Stimulated activated CD8-positive, alpha-beta memory T cell treated with anti-CD3 and anti-CD28 coated beads, Interleukin-15, amount 100 ng/mL, for 48 hours (primary cell): ENCODE measurements around the gene STUB1.
A peak's percentile ranks its signal among the peaks of the same experiment; 100 is the strongest.

Experiments
- DNase-seq, 2 donors: peaks; one replicate each; pipeline ENCODE4 v3.0.0-alpha.2; 2020; ENCODE audit warnings: low read depth in 2 of 2

STUB1 gene

GRCh38 chr16:679814-680624, at the start of gene STUB1:
STUB1 (plus strand) TSS chr16:680410; CDS start chr16:680526, 116 bp downstream.
- peak; percentile 79 to 86 for DNase-seq

- no peak for DNase-seq
Observed at GRCh38 chr16:630815-631405, 49.3 kb upstream of the STUB1 start, which contains the start of gene WFIKKN1. WFIKKN1 (plus strand) TSS chr16:630985; CDS start chr16:631254, 269 bp downstream.

GRCh38 chr16:631808-632358, 48.3 kb upstream of the STUB1 start:
- DNase-seq, result no peak

GRCh38 chr16:632486-633335, 47.5 kb upstream of the STUB1 start:
- DNase-seq, result no peak

- no peak for DNase-seq
Observed at GRCh38 chr16:633336-634050, 46.7 kb upstream of the STUB1 start.

DNA sequence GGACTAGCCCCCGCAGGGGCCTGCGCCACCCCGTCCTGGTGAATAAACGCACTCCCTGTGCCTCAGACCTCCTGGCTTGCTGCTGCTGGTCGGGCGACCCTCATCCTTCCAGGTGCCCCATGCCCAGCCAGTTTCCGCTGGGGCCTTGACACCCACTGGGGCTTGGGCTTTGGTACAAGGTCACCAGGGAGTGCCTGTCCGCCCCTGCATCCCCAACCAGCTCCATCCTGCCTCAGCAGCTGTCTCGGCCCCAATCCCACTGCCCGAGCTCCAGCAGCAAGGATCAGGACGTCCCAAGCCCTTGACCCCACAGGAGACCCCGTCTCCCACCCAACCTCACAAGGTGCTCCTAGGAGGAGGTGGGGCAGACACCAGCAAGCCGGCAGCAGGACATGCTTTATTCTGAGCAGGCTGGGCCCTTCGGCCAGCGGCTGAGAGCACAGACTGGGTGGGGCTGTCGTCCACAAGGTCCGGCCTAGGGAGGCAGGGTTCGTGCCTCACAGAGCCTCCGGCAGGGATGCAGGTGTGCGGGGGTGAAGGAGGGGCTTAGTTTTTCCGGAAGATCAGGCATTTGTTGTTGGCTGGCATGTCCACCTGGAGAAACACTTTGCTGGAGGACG, 46.0 kb upstream of the STUB1 start:
- DNase-seq, result no peak

DNA sequence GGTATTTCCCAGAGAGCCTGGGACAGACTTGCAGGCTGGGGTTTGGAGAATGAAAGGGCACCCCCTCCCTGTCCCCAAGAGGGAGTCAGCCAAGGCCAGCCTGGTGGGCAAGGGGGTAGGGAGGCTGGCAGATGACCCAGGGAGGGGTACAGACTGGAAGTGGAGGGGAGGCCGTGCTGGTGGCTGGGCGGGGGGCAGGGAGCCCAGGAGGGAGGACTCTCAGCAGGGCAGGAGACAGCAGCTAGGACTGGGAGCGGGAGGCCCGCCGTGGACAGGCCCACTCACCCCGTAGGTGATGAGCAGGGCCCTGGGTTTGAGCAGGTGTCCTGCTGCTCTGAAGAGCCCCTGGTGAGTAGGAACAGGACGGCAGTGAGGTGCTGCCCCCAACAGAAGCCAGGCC, 45.2 kb upstream of the STUB1 start:
- DNase-seq, result no peak

GRCh38 chr16:635573-636205, 44.5 kb upstream of the STUB1 start:
- no peak for DNase-seq

DNA sequence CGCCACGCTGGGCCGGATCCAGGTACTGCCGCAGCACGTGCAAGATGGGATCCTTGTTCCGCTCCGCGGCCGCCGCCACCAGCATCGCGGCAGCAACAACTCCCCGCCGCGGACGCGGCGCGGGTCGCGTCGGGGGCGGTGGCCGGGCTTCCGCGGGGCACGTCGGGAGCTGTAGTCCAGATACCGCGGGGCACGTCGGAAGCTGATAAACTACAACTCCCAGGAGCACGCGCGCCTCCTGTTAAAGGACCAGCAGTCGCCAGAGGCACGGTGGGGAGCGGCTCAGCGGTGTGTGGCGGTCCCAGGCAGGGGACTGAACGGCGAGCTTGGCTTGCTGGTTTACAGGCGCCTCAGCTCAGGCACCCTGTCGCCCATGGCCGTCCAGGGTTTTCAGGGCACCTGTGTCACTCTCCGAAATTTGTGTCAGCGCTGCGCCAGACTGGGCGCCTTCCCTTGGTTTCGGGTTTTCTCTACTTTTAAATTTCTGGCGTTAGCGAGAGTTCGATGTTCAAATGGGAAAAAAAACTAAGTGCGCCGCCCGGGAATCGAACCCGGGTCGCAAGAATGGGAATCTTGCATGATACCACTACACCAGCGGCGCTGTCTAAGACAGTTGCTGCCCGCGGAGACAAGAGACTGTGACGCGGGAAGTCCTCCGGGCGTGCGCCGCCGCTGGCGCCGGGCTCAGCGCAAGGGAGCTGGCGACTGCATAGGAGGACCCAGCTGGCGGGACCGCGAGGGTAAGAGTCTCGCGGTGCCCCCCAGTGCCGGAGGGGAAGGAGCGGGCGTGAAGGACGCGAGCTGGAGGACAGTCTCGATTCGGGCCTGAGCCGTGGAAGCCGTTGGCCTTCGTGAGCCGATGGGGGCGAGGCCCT, 43.8 kb upstream of the STUB1 start, which contains the start of gene METTL26:
Gene METTL26 (minus strand): TSS at position 100 of the 875 bp plus-strand sequence. CDS start 15 bp downstream, at position 85.
- DNase-seq, result peak; percentile 87 to 89

DNA sequence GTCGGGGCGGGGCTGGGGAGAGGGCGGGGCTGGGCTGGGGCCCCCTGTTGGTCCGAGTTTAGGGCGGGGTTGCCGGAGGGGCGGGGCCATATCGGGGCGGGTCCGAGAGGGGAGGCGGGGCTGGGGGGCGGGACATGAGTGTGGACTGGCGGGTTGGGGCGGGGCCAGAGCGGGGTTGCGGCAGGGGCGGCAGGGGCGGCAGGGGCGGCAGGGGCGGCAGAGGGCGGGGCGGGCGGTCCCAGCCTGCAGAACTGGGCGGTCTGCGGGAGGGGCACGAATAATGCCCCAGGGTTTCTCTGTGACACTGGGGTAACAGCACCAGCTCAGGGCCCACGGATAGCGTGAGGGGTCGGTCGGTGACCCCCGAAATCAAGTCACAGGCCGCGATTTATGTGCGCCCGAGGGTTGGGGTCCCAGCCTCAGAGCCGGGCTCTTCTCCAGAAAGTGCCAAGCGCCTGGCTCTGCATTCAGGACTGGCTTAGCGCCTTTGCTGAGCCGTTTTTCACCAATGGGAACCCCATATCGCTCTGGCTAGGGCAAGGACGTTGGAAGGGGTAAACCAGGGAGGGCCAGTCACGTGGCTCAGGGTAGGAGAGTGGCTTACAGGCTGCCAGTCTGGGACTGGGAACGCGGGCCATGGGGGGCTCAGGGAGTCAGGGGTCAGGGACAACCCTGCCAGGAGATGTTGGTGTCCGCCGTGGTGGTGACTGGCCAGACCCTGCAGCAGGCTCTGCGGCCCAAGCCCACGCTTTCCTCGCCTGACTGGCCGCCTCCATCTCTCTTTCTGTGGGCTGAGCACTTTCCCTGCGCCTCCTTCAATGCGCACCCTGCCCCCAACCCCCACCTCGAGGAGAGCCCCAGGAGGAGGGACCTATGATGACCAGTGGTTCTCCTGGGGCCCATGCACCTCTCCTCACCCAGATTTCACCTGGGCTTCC, 42.9 kb upstream of the STUB1 start:
- peak; percentile 77 for DNase-seq

DNA sequence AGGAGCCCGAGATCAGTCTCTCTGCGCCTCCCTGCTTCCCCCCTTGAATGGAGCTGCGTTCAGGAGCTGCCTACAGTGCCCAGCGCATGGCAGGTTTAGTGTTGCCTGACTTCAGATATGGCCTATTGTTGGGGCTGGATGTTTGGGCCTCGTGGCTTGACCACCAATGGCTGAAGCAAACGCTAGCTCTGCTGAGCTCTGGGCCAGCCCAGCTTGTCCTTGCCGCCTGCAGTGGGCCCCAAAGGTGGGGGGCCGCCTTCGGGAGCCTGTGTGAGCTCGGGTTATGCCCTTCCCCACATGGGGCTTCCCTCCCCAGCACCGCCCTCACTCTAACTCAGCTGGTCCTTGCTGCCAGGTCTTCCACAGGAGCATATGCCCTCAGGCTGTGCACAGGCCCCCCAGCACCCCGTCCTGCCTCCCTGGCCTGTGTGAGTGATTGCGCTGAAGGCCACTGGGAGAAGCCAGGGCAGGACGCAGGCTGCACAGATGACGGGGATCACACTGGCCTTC, 42.1 kb upstream of the STUB1 start:
- no peak for DNase-seq

GRCh38 chr16:638836-639235, 41.4 kb upstream of the STUB1 start:
- DNase-seq, result no peak

GRCh38 chr16:640614-641013, 39.6 kb upstream of the STUB1 start:
- DNase-seq, result no peak

DNA sequence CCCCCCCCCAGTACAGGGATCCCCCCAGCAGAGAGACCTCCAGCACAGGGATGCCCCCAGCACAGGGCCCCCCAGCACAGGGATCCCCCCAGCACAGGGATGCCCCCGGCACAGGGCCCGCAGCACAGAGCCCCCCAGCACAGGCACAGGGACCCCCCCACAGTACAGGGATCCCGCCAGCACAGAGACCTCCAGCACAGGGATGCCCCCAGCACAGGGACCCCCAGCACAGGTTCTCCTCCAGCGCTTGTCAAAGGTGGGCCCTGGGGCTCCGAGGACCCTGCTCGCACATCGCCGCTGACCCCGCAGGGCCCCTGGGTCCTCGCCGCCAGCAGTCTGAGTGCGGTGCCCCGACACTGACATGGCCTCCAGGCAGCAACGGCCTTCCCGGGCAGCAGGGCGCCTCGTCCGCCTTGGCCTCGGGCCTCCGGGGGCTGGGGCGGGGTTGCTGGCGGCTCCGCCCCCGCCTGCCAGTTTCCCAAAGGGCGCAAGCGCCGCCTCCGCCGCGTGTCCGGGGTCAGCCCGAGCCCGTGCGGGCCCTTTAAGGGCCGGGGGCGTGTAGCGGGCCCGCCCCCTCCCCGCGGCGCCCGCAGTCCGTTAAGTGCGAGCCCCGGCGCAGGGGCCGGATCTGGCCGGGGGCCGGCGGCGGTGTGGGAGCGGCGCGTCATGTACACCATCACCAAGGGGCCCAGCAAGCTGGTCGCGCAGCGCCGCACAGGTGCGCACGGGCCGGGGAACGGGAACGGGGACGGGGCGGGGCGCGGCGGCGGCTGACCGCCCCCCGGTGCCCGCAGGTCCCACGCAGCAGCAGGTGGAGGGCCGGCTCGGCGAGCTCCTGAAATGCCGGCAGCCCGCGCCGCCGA, 38.7 kb upstream of the STUB1 start, which contains the start of gene MCRIP2:
Gene MCRIP2 (plus strand): TSS at position 503 of the 863 bp plus-strand sequence. CDS start 164 bp downstream, at position 667.
- DNase-seq, result peak; percentile 73 to 80

DNA sequence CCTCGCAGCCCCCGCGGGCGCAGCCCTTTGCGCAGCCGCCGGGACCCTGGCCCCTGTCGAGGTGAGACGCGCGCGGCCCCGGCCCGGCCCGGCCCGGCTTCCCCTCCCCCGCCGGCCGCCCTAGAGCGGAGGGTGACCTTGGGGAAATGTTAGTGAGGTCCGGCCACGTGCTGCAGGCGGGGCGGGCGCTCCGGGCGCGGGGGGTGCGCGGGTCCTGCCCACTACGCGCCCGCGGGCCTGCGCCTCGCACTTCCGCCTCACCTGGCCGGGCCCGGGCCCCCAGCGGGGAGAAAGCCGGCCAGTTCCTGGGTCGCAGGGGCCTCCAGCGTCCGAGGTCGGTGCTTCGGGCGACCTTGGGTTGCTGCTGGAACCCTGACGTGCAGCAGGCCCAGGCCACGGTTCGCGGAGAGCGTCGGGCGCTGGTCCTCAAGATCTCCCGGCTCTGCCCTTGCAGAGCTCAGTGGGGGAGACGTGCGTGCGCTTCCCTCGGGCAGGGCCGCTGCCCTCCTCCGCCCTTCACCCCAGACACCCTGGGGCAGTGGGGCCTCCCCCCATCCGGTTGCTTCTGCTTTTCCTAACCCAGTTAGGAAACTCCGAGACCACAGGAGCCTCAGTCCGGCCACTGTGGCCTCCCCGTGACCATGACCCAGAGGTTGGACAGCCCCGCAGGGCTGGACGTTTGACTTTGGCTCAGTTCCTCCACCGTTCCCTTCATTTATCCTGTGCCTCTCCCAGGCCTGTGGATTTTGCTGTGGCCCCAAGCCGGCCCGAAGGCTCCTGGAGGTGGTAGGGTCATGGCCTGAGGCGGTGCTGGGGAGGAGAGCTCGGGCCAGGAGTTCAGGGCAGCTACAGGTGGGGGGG, 37.8 kb upstream of the STUB1 start:
- peak in 1 of 2 donors; percentile 21 for DNase-seq

DNA sequence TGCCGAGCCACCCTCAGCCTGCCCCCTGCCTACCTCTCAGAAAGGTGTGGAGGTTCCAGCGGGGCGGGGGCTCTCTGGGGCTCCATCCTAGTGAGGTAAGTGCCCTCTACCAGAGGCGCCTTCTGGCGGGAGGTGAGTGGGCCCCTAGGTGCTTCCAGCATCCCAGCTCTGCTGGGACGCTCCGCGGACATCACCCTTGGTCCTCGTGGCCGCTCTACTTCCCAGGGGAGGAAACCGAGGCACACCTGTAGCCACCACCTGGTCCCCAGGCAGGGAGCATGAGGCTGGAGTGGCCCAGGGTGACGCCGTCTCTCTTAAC, 37.2 kb upstream of the STUB1 start:
- no peak for DNase-seq
